ACC112 (cell line): ENCODE data around the gene BBLN.
"Not testable (repeated sequence)": the region's sequence is repeated elsewhere in the genome, so short reads cannot be mapped to it uniquely, and the experiment has no call there.

Experiments used
- H2AFZ ChIP-seq: fragments of 200-600 bp; sonication (generic); one replicate; pipeline ENCODE4 v1.6.0; 2017; ENCODE audit warnings: antibody characterized with exemption, low read length; ENCODE audit not compliant: unreplicated experiment
- H3K27ac ChIP-seq: fragments of 200-600 bp; sonication (generic); 2 replicates; pipeline ENCODE4 v1.5.1; 2014; ENCODE audit warnings: low read depth, mild to moderate bottlenecking, antibody characterized with exemption, low read length, moderate library complexity
- H3K27me3 ChIP-seq: fragments of 200-600 bp; sonication (generic); 2 replicates; pipeline ENCODE4 v1.6.1; 2014; ENCODE audit warnings: mild to moderate bottlenecking, antibody characterized with exemption, low read length, moderate library complexity, mixed read lengths; ENCODE audit not compliant: insufficient read depth
- H3K36me3 ChIP-seq: fragments of 200-600 bp; sonication (generic); 2 replicates; pipeline ENCODE4 v1.6.1; 2016; ENCODE audit warnings: mild to moderate bottlenecking, antibody characterized with exemption, low read length, moderate library complexity, mixed read lengths; ENCODE audit not compliant: insufficient read depth
- H3K4me1 ChIP-seq: fragments of 200-600 bp; sonication (generic); one replicate; pipeline ENCODE4 v1.6.1; 2016; ENCODE audit warnings: low read length, mixed read lengths; ENCODE audit not compliant: insufficient read depth, unreplicated experiment, control insufficient read depth
- H3K4me3 ChIP-seq: fragments of 200-600 bp; sonication (generic); 2 replicates; pipeline ENCODE4 v1.5.1; 2014; ENCODE audit warnings: mild to moderate bottlenecking, low read depth, low read length
- H3K79me2 ChIP-seq: fragments of 200-600 bp; sonication (generic); one replicate; pipeline ENCODE4 v1.6.0; 2016; ENCODE audit warnings: low read length; ENCODE audit not compliant: control insufficient read depth, unreplicated experiment, insufficient read depth

Gene BBLN

GRCh38 chr9:128159784-128160602 lies at the start of gene BBLN:
BBLN (plus strand) TSS chr9:128160265; CDS start chr9:128160408, 143 bp downstream.
- H3K4me1 ChIP-seq: peaks cover 27% of the 10 kb centered on the region
- H3K27me3 ChIP-seq: no peaks in the 10 kb centered on the region
- peaks cover 4% of the 10 kb centered on the region; the same call in 1 of the 2 replicates for H3K36me3 ChIP-seq
- no peaks in the 10 kb centered on the region for H3K79me2 ChIP-seq
- peak within 1 kb of the TSS; percentile 98 for H3K4me3 ChIP-seq
- H2AFZ ChIP-seq: peak within 1 kb of the TSS; percentile 98
- H3K27ac ChIP-seq: no peak within 1 kb of the TSS

- not testable (repeated sequence) for H3K4me1 ChIP-seq, H3K27ac ChIP-seq, H3K79me2 ChIP-seq, H3K27me3 ChIP-seq, H2AFZ ChIP-seq, H3K36me3 ChIP-seq, H3K4me3 ChIP-seq
Observed at GRCh38 chr9:128111726-128112125, 48.3 kb upstream of the BBLN start.

GRCh38 chr9:128113526-128114325 lies 46.3 kb upstream of the BBLN start:
- H3K27me3 ChIP-seq: no peaks in the 10 kb centered on the region
- H3K4me3 ChIP-seq: no peak overlapping the region
- H2AFZ ChIP-seq: no peak overlapping the region
- no peak overlapping the region for H3K27ac ChIP-seq
- peaks cover 4% of the 10 kb centered on the region; the same call in 1 of the 2 replicates for H3K36me3 ChIP-seq
- H3K79me2 ChIP-seq: no peaks in the 10 kb centered on the region
- H3K4me1 ChIP-seq: no peaks in the 10 kb centered on the region

GRCh38 chr9:128114326-128115186 lies 45.5 kb upstream of the BBLN start:
- no peak overlapping the region for H3K27ac ChIP-seq
- no peaks in the 10 kb centered on the region for H3K79me2 ChIP-seq
- no peaks in the 10 kb centered on the region for H3K4me1 ChIP-seq

GRCh38 chr9:128115187-128116103 lies 44.6 kb upstream of the BBLN start:
- Histone ChIP-seq H3K27ac (no peak overlapping the region), H3K27me3 (no peaks in the 10 kb centered on the region), H3K4me1 (no peaks in the 10 kb centered on the region), H3K36me3 (peaks cover 4% of the 10 kb centered on the region; the same call in 1 of the 2 replicates), H3K4me3 (no peak overlapping the region), H3K79me2 (no peaks in the 10 kb centered on the region), H2AFZ (no peak overlapping the region)

More at GRCh38 chr9:128114326-128115186, 45.5 kb upstream of the BBLN start:
- no peaks in the 10 kb centered on the region for H3K27me3 ChIP-seq
- H3K36me3 ChIP-seq: peaks cover 4% of the 10 kb centered on the region; the same call in 1 of the 2 replicates
- H3K4me3 ChIP-seq: no peak overlapping the region
- H2AFZ ChIP-seq: no peak overlapping the region

- no peak overlapping the region for H3K4me3 ChIP-seq
- no peak overlapping the region for H2AFZ ChIP-seq
- H3K79me2 ChIP-seq: no peaks in the 10 kb centered on the region
- H3K4me1 ChIP-seq: no peaks in the 10 kb centered on the region
- H3K27me3 ChIP-seq: no peaks in the 10 kb centered on the region
- H3K27ac ChIP-seq: no peak overlapping the region
- H3K36me3 ChIP-seq: peaks cover 4% of the 10 kb centered on the region; the same call in 1 of the 2 replicates
Observed at GRCh38 chr9:128116104-128117083, 43.7 kb upstream of the BBLN start.

GRCh38 chr9:128117613-128118471 lies 42.2 kb upstream of the BBLN start:
- peaks cover 4% of the 10 kb centered on the region; the same call in 1 of the 2 replicates for H3K36me3 ChIP-seq
- no peak overlapping the region for H2AFZ ChIP-seq
- H3K4me1 ChIP-seq: no peaks in the 10 kb centered on the region
- no peak overlapping the region for H3K27ac ChIP-seq
- H3K79me2 ChIP-seq: no peaks in the 10 kb centered on the region
- H3K4me3 ChIP-seq: no peak overlapping the region
- H3K27me3 ChIP-seq: no peaks in the 10 kb centered on the region

- H3K36me3 ChIP-seq: peaks cover 4% of the 10 kb centered on the region; the same call in 1 of the 2 replicates
- no peaks in the 10 kb centered on the region for H3K4me1 ChIP-seq
Observed at GRCh38 chr9:128118472-128118857, 41.6 kb upstream of the BBLN start.

More at GRCh38 chr9:128118472-128118857, 41.6 kb upstream of the BBLN start:
- no peak overlapping the region for H3K27ac ChIP-seq
- H2AFZ ChIP-seq: no peak overlapping the region
- H3K4me3 ChIP-seq: no peak overlapping the region
- no peaks in the 10 kb centered on the region for H3K79me2 ChIP-seq
- H3K27me3 ChIP-seq: no peaks in the 10 kb centered on the region
